K562 (cell line): ENCODE measurements around the gene SNX15. TPM values are rescaled to one million over a fixed set of nuclear protein-coding genes. Genes with fewer than 3 reads are reported as not detected.
A peak's percentile ranks its signal among the peaks of the same experiment; 100 is the strongest.

Experiments
- ATAC-seq: fragments of 200-7000 bp; cut with Tn5 transposase; 3 replicates; pipeline ENCODE4 v1.9.1; 2020; ENCODE audit warnings: moderate library complexity
- BruUV-seq: library from RNA; stranded (reverse); fragments of 400-500 nt; replicated peaks from 2 replicates; lab custom pipeline; 2021; lab: Mats Ljungman, UMichigan
- CTCF ChIA-PET: fragments of 300-600 bp; formaldehyde crosslinking; extraction: SDS; loops from one replicate; lab custom pipeline; 2021; ENCODE audit warnings: low intra/inter-chr PET ratio; lab: Yijun Ruan, JAX
- POLR2A ChIA-PET: fragments of 300-600, 350-650 bp; sonication (Branson Sonifier 250); formaldehyde crosslinking; extraction: SDS; loops from one replicate; lab custom pipeline; 2021; ENCODE audit warnings: antibody characterized with exemption, inconsistent platforms; lab: Yijun Ruan, JAX
- DNase-seq, 4 experiments: peaks; one replicate each; pipeline versions ENCODE4 v3.0.0 to v3.0.0-alpha.2; 2011 to 2018; ENCODE audit warnings: low spot score in 3 of 4, mixed read lengths in 3 of 4; ENCODE audit errors: extremely low read depth in 1 of 4
- FAIRE-seq: peaks from 2 replicates; lab custom pipeline; 2011; peaks lifted over from hg19 to GRCh38; lab: Jason Lieb, UNC
- H2AFZ ChIP-seq: 2 replicates; pipeline ENCODE4 v1.6.0; 2011; ENCODE audit warnings: low read depth, low read length, control low read depth, inconsistent platforms
- H3K27ac ChIP-seq: fragments of 200-600 bp; 3 replicates; pipeline ENCODE4 v1.8.0; 2011; ENCODE audit warnings: low read depth, mild to moderate bottlenecking, control low read depth, inconsistent platforms, low read length, moderate library complexity, mixed read lengths; ENCODE audit errors: extremely low read depth
- H3K27me3 ChIP-seq, 2 experiments: fragments of 300-600 bp in 1 of 2; 2 replicates in 1 of 2; 3 replicates in 1 of 2; pipeline versions ENCODE4 v1.6.0 to v1.8.0; 2011; ENCODE audit warnings: inconsistent platforms in 2 of 2, low read length in 2 of 2, mild to moderate bottlenecking in 1 of 2, mixed read lengths in 1 of 2, moderate library complexity in 1 of 2; ENCODE audit not compliant: control insufficient read depth in 2 of 2, insufficient read depth in 2 of 2
- H3K36me3 ChIP-seq: fragments of 300-600 bp; 3 replicates; pipeline ENCODE4 v1.8.0; 2011; ENCODE audit warnings: mild to moderate bottlenecking, low read length, inconsistent platforms; ENCODE audit not compliant: control insufficient read depth, insufficient read depth
- H3K4me1 ChIP-seq, 2 experiments: fragments of 200-600 bp in 1 of 2; replicated peaks in 1 of 2; 2 replicates in 1 of 2; 3 replicates in 1 of 2; pipeline versions ENCODE4 v1.5.1 to v1.8.0; 2011; ENCODE audit warnings: inconsistent platforms in 2 of 2, low read length in 2 of 2, mild to moderate bottlenecking in 1 of 2, mixed read lengths in 1 of 2, moderate library complexity in 1 of 2; ENCODE audit not compliant: control insufficient read depth in 2 of 2, insufficient read depth in 2 of 2
- H3K4me2 ChIP-seq: 2 replicates; pipeline ENCODE4 v1.6.1; 2011; ENCODE audit warnings: low read length, control low read depth, inconsistent platforms, mixed read lengths; ENCODE audit not compliant: insufficient read depth
- H3K4me3 ChIP-seq: fragments of 200-600 bp; sonication (generic), shearing (Covaris generic); 2 replicates; pipeline ENCODE4 v1.5.1; 2016; ENCODE audit warnings: control low read depth, inconsistent platforms
- H3K79me2 ChIP-seq: fragments of 200-600 bp; 3 replicates; pipeline ENCODE4 v1.8.0; 2011; ENCODE audit warnings: low read length, inconsistent platforms; ENCODE audit not compliant: control insufficient read depth, insufficient read depth
- H3K9ac ChIP-seq, 2 experiments: 2 replicates each; pipeline versions ENCODE4 v1.6.0 to v1.6.1; 2011; ENCODE audit warnings: low read depth in 2 of 2, low read length in 2 of 2, control low read depth in 1 of 2, inconsistent platforms in 1 of 2, mild to moderate bottlenecking in 1 of 2, mixed read lengths in 1 of 2; ENCODE audit not compliant: insufficient read depth in 1 of 2
- H3K9me1 ChIP-seq: one replicate; pipeline ENCODE4 v1.6.0; 2011; ENCODE audit warnings: inconsistent platforms, mild to moderate bottlenecking, low read length, moderate library complexity; ENCODE audit not compliant: control insufficient read depth, insufficient read depth
- H3K9me3 ChIP-seq: replicated peaks from 2 replicates; pipeline ENCODE4 v1.5.1; 2011; ENCODE audit warnings: low read depth, low read length, inconsistent platforms; ENCODE audit not compliant: control insufficient read depth, insufficient read depth
- H4K20me1 ChIP-seq: replicated peaks from 2 replicates; pipeline ENCODE4 v1.6.1; 2011; ENCODE audit warnings: low read length, inconsistent platforms, mixed read lengths; ENCODE audit not compliant: control insufficient read depth, insufficient read depth
- BCOR ChIP-seq: fragments of 450-650 bp; IDR thresholded peaks from 2 replicates; pipeline ENCODE4 v1.6.1; 2016
- CREB1 ChIP-seq, 2 experiments: sonication (generic) in 1 of 2; formaldehyde crosslinking in 1 of 2; IDR thresholded peaks; 2 replicates each; pipeline versions ENCODE4 v1.6.1 to v1.8.0; 2012 to 2022; ENCODE audit warnings: inconsistent platforms in 1 of 2, mild to moderate bottlenecking in 1 of 2, missing genetic modification reagents in 1 of 2, moderate library complexity in 1 of 2
- EP300 ChIP-seq: IDR thresholded peaks from 2 replicates; pipeline ENCODE4 v1.6.1; 2012; ENCODE audit warnings: low read length, improper control_type of control experiment
- HDAC1 ChIP-seq, 2 experiments: fragments of 450-650 bp; IDR thresholded peaks; 2 replicates each; pipeline ENCODE4 v1.6.1; 2016 to 2017; ENCODE audit warnings: inconsistent platforms in 1 of 2, mild to moderate bottlenecking in 1 of 2, moderate library complexity in 1 of 2
- JUND ChIP-seq, 2 experiments: IDR thresholded peaks; 2 replicates in 1 of 2; 3 replicates in 1 of 2; pipeline ENCODE4 v1.6.1; 2011; ENCODE audit warnings: borderline replicate concordance in 2 of 2, low read depth in 2 of 2, low read length in 2 of 2, improper control_type of control experiment in 1 of 2, missing biosample characterization in 1 of 2, missing genetic modification characterization in 1 of 2, missing genetic modification reagents in 1 of 2
- RBFOX2 ChIP-seq: fragments of 200-400 bp; formaldehyde crosslinking; IDR thresholded peaks from 2 replicates; pipeline ENCODE4 v1.6.1; 2017; ENCODE audit warnings: low read depth, mild to moderate bottlenecking, low read length, moderate library complexity
- TRIM24 ChIP-seq, 2 experiments: fragments of 450-650 bp; IDR thresholded peaks; 2 replicates each; pipeline ENCODE4 v1.6.1; 2016
- ZKSCAN8 ChIP-seq: fragments of 200-800 bp; sonication (Bioruptor generic); IDR thresholded peaks from 2 replicates; pipeline ENCODE4 v1.6.1; 2016; ENCODE audit warnings: missing genetic modification characterization, missing compliant biosample characterization
- ZNF644 ChIP-seq: fragments of 200-800 bp; sonication (Bioruptor generic); IDR thresholded peaks from 2 replicates; pipeline ENCODE4 v1.6.1; 2016; ENCODE audit warnings: low read depth, missing genetic modification characterization, missing compliant biosample characterization
- WGBS: fragments of 100-300 bp; shearing (Covaris generic); methylation state at CpG from one replicate; pipeline ENCODE4 v1.1.6; 2016; ENCODE audit warnings: low coverage, mixed read lengths; ENCODE audit not compliant: insufficient coverage; ENCODE audit errors: missing lambda C conversion rate; 5-methylcytosine and 5-hydroxymethylcytosine counted together
- in situ Hi-C: fragments of 300-500 bp; cut with MboI; formaldehyde crosslinking; loops from 4 replicates; pipeline ENCODE4 v1.15.0; 2018; ENCODE audit warnings: inconsistent platforms, mixed read lengths
- intact Hi-C: fragments of 100-400 bp; cut with micrococcal nuclease; formaldehyde crosslinking; loops from 2 replicates; pipeline ENCODE4 v1.14.2; 2022
- polyA plus RNA-seq, 8 experiments: library from polyadenylated mRNA; depleted of rRNA in 4 of 8; stranded (reverse) in 5 of 8; unstranded in 3 of 8; fragments of >200 nt; fragmentation: Nextera tagmentation in 2 of 8; fragmentation: Illumina TruSeq in 1 of 8; extraction: Ambion mirVana in 2 of 8; extraction: Trizol in 1 of 8; gene quantifications; 2 replicates each; pipeline versions ENCODE4 v1.2.1 to v1.2.3, GENCODE V29; 2011 to 2014; ENCODE audit warnings: inconsistent platforms in 1 of 8, missing spikeins in 1 of 8
- total RNA-seq, 7 experiments: library from RNA; depleted of rRNA in 6 of 7; stranded (reverse); fragments of >200 nt in 6 of 7; fragmentation: Illumina TruSeq in 2 of 7; extraction: Trizol in 2 of 7; gene quantifications; 2 replicates each; pipeline versions ENCODE4 v1.2.1 to v1.2.3, GENCODE V29; 2011 to 2021; ENCODE audit warnings: low replicate concordance in 1 of 7

The SNX15 gene
- total and polyA plus RNA-seq, 9 of the 15 experiments (the other 6 are each of a cell fraction or from before 2014, with no cell fraction given) = 1.8 to 27.8 (median 15.2) TPM

DNA sequence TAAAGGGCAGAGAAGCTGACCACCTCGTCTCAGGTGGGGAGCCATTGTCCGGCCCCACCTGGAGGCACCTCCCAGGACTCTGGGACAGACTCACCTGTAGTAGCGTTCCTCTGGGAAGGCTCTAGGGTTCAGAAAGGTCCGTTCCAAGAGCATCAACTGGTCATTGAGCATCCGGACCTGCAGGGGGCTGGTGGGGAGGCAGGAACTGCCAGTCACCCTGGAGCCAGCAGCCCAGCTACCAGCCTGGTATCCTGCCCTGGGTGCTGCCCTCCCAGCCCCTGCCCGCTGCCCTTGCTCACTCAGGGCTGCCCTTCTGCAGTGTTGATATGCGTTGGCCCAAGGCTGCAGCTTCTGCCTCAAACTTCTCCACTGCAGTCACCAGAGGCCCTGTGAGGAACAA is 18.5 kb downstream of the SNX15 start:
- POLR2A ChIA-PET = interaction anchor here (0.6 to 1.2 kb wide), 3 partner anchors 17 to 454 kb away, joined by 3 to 4 read pairs (median 3); partner anchors contain the start of gene MALAT1
- no peaks in the 10 kb centered on the region for H3K9me3 ChIP-seq

DNA sequence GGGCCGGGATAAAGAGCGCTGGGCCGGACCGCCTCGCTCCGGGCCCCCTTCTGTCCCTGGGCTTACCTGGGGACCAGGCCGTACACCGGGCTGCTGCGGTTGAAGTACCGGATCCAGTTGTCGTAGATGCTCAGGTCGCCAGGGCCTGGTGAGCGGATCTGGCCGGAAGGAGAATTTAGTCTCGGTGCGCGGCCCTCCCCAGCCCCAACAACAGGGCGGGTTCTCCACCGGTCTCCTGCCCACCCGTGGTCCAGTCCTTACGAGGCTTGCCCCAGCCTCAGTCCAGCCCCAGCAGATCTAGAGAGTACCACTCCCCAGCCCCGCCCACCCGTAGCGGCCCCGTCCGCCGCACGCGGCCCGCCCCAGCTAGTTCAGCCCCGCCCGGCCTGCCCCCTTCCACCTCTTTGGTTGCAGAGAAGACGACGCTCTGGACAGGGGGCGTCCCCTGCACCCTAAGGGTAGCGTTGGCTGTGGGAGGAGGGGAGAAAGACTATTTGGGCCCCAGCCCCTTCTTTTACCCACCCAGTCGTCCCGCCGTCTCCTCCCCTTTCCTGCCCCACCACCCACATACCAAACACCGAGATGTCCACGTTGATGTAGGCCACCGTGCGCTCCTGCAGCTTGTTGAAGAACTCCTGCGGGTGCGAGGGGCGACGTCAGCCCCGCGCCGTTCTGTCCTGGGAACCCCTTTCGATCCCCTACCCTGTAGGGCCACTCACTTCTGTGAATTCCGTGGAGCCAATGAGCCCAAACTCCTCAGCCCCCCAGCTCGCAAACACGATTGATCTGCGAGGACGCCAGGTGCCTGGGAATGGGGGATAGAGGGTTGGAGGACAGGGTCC is 20.6 kb downstream of the SNX15 start:
- WGBS = 65% methylated on average over 47 of the region's 56 CpGs
- Histone ChIP-seq H3K27me3 (no peaks in the 10 kb centered on the region), H3K4me1 (peaks cover 6 to 50% of the 10 kb centered on the region in 2 experiments; a peak in 4 of 5 replicates), H2AFZ (no peak overlapping the region), H4K20me1 (no peaks in the 10 kb centered on the region; the same call in 1 of the 2 replicates), H3K9me1 (no peaks in the 10 kb centered on the region), H3K9ac (peak overlapping the region in 1 of 2 experiments; percentile 68; a peak in 2 of 4 replicates), H3K4me2 (no peak overlapping the region), H3K36me3 (peaks cover 27% of the 10 kb centered on the region; the same call in 2 of the 3 replicates), H3K27ac (no peak overlapping the region), H3K9me3 (no peaks in the 10 kb centered on the region), H3K4me3 (no peak overlapping the region), H3K79me2 (peaks cover 8% of the 10 kb centered on the region)
- POLR2A ChIA-PET = interaction anchor here (0.6 to 2.9 kb wide), 4 partner anchors 21 to 52 kb away, joined by 3 to 11 read pairs (median 4); partner anchors contain the start of genes ARL2 and SNX15
- in situ Hi-C loops = no loop called here
- TF ChIP-seq EP300 (no peak), JUND (IDR thresholded peaks at IDR 0.05; ENCODE audit: borderline replicate concordance, low read depth, low read length) (no peak), JUND (tag; IDR thresholded peaks at IDR 0.05; ENCODE audit: borderline replicate concordance, low read depth, low read length) (no peak), ZKSCAN8 (CRISPR knock-in tag) (no peak), ZNF644 (no peak), TRIM24 (IDR thresholded peaks at IDR 0.05) (no peak)
- FAIRE-seq (no peak), DNase-seq (peak in 3 of 4 experiments; percentile 40 to 71 (median 68)), ATAC-seq (peak; percentile 16; the same call in 1 of the 3 replicates)
- no TSS peak for BruUV-seq
- intact Hi-C loops = no loop called here
- CTCF ChIA-PET = no interaction called here

More for the DNA sequence above, 18.5 kb downstream of the SNX15 start:
- Histone ChIP-seq H3K4me3 (no peak overlapping the region), H3K9me1 (no peaks in the 10 kb centered on the region), H3K9ac (peak overlapping the region in 1 of 2 experiments; percentile 83; a peak in 2 of 4 replicates), H3K4me1 (peaks cover 6 to 60% of the 10 kb centered on the region in 2 experiments; a peak in 4 of 5 replicates), H3K27ac (no peak overlapping the region), H3K79me2 (peaks cover 24% of the 10 kb centered on the region), H2AFZ (no peak overlapping the region), H3K27me3 (no peaks in the 10 kb centered on the region), H3K4me2 (no peak overlapping the region), H3K36me3 (peaks cover 27% of the 10 kb centered on the region; the same call in 2 of the 3 replicates), H4K20me1 (no peaks in the 10 kb centered on the region; the same call in 1 of the 2 replicates)
- BruUV-seq = no TSS peak
- intact Hi-C loops (no loop called here), in situ Hi-C loops (no loop called here)
- ATAC-seq = no peak
- WGBS = 86% methylated on average over 7 of the region's 7 CpGs
- CTCF ChIA-PET = no interaction called here
- no peak for FAIRE-seq
- no peak for DNase-seq
- no peak for TF ChIP-seq CREB1 (IDR thresholded peaks at IDR 0.05)
- TF ChIP-seq CREB1 (CRISPR knock-in tag; IDR thresholded peaks at IDR 0.05) = 0 out of 2 replicates have a peak, but pooled peaks have one; percentile 18
- TF ChIP-seq BCOR = no peak
- TF ChIP-seq HDAC1 (IDR thresholded peaks at IDR 0.05) = no peak
- TF ChIP-seq RBFOX2 = 0 out of 2 replicates have a peak, but pooled peaks have one; percentile 45
